GM21515 (cell line): ENCODE data around the gene GABRB3.

Experiments
- ATAC-seq: cut with Tn5 transposase; IDR thresholded peaks from one replicate; pipeline ENCODE4 v1.9.1; 2021; ENCODE audit not compliant: unreplicated experiment

The GABRB3 gene

DNA sequence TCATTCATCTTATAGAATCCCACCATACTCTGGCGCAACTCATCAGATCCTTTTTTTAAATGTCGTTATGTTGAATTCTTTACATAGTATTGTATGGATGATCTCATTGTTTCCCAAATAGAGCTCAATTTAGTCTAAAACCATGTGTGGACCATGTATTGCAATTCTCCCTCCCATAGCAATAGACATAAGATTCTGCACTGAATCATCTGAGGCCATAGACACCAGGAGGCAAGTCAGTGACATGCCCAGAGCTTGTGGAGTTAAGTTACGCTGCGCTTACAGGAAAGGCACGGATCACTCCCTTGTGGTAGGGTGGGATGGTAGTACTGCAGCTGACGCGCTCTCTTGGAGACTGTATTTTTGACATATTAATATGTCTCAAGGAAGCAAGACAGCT, 211.0 kb downstream of the GABRB3 start:
- ATAC-seq = no peak

- no peak for ATAC-seq
These were observed 211.7 kb downstream of the GABRB3 start for GRCh38 chr15:26561130-26561529.

- no peak for ATAC-seq
These were observed 217.0 kb downstream of the GABRB3 start for GRCh38 chr15:26555898-26556297.

DNA sequence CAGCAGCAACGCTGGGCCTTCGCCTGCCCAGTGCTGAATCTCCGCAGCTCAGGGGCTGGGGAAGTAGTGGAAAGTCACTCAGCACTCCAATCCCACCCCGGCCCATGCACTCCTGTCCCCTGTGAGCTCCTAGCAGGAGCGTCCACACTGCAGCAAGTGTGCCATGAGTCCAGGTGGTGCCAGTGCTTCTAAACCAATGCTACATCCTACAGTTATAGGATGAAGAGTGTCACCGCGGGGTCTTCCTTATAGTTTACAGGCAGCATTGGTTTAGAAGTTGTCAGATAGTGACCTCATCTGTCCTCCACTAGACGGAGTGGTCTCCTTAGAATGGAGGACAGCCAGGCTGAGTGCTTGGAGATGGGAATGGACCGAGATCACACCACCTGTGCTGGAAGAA, 221.4 kb downstream of the GABRB3 start:
- no peak for ATAC-seq

DNA sequence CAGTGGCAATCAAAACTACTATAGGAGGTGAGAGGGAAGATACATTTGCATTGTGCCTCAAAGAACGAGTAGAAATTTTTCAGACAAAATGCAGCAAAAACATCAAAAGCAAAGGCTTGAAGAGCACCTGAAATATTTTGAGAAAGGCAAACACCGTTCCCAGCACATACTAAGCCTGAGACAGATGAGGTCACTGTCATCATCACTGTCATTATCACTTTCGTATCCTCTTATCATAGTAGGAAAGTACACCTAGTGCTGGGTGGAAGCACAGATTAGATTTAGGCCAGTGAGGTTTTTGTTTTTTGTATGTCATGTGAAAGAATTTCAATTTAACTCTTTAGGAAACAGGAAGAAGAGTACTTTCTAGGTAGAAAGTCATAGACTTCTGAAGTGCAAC, 222.0 kb downstream of the GABRB3 start:
- ATAC-seq = no peak

GRCh38 chr15:26537663-26538062, 235.2 kb downstream of the GABRB3 start:
- ATAC-seq = no peak

DNA sequence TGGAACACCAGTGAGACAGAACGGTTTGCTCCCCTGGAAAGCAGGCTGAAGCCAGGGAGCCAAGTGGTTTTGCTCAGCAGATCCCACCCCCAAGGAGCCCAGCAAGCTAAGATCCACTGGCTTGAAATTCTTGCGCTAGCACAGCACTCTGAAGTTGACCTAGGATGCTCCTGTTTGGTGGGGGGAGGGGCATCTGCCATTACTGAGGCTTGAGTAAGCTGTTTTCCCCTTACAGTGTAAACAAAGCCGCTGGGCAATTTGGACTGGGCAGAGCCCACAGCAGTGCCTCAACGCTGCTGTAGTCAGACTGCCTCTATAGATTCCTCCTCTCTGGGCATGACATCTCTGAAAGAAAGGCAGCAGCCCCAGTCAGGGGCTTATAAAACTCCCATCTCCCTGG, 241.4 kb downstream of the GABRB3 start:
- no peak for ATAC-seq

GRCh38 chr15:26525096-26525495, 247.8 kb downstream of the GABRB3 start:
- ATAC-seq = no peak

DNA sequence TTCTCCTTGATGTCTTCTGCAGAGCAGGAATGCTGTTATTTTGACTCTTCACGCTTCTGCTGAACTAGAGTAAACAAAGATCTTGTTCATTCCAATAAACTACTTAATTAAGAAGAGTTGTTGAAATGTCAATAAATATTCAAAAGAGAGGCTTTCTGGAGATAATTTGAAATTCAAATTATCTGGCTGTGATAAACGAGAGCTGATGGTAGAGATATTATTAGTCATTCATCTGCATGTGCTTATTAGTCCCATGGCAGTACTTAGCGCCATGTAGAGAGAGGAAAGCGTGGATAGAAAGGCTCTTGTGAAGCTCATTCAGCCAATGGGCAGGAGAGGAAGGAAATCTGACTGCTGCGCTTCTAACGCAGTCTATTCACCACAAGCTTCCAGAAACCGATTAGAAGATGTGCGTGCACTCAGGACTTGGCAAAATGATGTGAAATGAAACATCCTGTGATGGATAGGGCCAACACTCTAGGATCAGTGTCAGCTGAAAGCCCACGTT, 251.1 kb downstream of the GABRB3 start:
- no peak for ATAC-seq

GRCh38 chr15:26521130-26521529, 251.7 kb downstream of the GABRB3 start:
- ATAC-seq = no peak

GRCh38 chr15:26518885-26519284, 254.0 kb downstream of the GABRB3 start:
- ATAC-seq = no peak

DNA sequence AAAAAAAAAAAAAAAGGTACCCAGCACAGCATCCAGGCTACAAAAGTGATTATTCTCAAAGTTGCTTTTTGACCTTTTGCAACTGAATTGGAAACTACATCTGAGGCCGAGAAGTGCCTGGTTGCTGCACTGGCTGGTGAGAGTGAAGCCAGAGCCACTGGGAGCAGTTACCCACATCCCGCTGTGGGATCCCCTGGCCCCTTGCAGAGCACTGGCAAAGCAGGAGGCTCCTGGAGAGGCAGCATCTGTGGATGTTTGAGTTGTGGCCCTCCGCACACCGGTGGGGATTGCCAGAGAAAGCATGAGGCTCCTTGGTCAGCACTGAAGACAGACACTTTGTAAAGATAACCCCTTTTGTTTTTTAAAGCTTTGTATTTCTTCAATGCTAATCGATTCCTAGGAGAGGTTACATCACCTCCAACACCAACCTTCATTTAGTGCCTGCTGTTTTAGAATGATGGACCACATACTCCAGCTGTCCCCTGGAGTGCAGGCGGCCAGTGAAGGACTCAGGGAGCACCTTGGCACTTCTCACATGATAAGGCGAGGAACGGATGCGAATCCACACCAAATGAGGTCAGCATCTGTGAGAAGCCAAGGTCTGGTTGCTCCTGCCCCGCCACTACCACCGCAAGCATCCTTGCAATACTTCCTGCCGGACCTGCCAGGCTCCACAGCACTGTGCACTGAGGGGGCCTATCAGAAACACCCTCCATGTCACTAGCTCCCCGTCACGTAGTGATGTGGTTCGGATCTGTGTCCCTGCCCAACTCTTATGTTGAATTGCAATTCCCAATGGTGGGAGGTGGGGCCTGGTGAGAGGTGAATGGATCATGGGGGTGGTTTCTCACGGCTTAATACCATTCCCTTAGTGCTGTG, 256.5 kb downstream of the GABRB3 start:
- no peak for ATAC-seq

- no peak for ATAC-seq
These were observed 268.9 kb downstream of the GABRB3 start for GRCh38 chr15:26504009-26504408.
